Measurements from ENCODE around the gene FAM135A.

The FAM135A gene

DNA sequence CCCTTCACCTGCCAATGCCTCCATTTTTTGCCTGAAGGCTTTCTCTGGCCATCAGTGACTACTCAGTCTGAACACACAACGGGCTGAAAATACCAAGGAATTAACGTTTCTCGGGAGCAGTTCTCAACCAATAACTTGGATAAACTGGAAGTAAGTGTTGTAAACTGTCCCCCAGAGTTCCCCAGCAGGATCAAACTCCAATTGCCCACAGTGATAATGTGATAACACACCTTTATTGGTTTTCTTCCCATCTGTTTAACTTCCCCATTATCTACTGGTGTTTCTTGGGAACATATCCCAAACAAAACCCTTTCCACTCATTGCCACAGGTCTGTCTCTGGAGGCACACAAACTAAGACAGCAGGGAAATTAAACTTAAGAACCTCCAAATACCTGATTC is 21.8 kb upstream of the FAM135A start:
- TF ChIP-seq, protein P1, sequence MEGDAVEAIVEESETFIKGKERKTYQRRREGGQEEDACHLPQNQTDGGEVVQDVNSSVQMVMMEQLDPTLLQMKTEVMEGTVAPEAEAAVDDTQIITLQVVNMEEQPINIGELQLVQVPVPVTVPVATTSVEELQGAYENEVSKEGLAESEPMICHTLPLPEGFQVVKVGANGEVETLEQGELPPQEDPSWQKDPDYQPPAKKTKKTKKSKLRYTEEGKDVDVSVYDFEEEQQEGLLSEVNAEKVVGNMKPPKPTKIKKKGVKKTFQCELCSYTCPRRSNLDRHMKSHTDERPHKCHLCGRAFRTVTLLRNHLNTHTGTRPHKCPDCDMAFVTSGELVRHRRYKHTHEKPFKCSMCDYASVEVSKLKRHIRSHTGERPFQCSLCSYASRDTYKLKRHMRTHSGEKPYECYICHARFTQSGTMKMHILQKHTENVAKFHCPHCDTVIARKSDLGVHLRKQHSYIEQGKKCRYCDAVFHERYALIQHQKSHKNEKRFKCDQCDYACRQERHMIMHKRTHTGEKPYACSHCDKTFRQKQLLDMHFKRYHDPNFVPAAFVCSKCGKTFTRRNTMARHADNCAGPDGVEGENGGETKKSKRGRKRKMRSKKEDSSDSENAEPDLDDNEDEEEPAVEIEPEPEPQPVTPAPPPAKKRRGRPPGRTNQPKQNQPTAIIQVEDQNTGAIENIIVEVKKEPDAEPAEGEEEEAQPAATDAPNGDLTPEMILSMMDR (IDR thresholded peaks at IDR 0.05; ENCODE audit: control extremely low read depth, extremely low read depth, low read depth, missing control alignments): no peak
- ChIA-PET POLR2A (interaction anchor here (0.6 kb wide), 1 partner anchor 21 kb away, joined by 3 read pairs; no protein-coding TSS in a partner anchor), CTCF (interaction anchor here (0.8 to 6.2 kb wide), 3 partner anchors 21 to 26 kb away, joined by 3 to 59 read pairs (median 4); partner anchors contain the start of gene FAM135A)
- no peak for DNase-seq (ENCODE audit: extremely low spot score)

DNA sequence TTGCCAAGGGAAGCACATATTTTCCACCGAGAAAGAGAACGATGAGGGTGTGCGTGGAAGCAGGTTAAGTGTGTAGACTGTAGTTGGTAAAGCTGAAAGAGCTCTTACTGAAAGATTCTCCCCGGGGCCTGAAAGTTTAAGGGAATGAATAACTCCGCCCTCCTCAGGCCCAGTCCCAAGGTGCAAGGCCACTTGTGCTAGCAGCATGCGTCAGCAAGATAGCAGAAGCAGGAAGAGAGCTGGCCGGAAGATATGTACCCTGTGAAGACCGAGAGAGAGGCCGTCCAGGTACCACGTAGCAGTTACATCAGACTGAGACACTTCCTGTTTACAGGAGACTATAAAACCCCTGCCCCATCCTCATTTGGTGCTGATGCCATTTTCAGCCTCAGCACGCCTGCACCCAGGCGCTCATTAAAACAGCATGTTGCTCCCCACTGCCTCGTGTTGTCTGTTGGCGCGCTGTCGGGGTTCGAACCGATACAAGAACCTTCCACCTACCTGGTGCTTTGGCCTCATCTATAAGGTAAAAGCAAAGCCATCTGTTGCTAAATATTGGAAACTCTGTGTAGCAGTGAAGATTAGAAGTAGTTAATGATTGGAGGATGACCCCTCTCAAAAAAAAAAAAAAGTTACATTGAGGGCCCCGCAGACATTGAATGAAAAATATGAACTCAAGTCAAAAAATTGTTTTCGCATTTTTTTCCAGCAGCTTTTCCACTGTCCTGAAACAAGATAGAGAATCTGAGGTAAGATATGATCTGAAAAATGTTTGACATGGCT is 18.6 kb upstream of the FAM135A start:
- TF ChIP-seq, protein P1 (IDR thresholded peaks at IDR 0.05; ENCODE audit: control extremely low read depth, extremely low read depth, low read depth, missing control alignments): no peak
- DNase-seq (ENCODE audit: extremely low spot score): no peak
- CTCF ChIA-PET: interaction anchor here (1.0 to 1.3 kb wide), 2 partner anchors 25 to 27 kb away, joined by 3 read pairs; no protein-coding TSS in a partner anchor
- POLR2A ChIA-PET: no interaction called here

DNA sequence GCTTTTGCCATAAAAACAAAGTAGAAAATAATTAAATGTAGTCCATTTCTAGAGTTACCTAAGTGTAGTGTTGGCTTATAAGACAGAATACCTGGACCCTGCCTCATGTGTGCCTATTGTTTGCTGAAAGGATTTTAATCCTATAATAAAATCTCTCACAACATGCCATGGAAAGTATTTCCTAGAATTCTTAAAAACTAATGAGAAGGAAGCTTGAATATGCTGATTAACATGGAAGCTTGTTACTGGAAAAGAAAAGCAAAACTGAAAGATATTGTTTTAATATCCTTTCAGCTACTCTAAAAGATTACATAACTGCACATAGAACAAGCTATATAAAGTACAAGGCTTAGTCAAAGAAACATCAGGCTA is 18.0 kb upstream of the FAM135A start:
- ChIA-PET CTCF (interaction anchor here (0.8 to 1.0 kb wide), 2 partner anchors 26 to 27 kb away, joined by 3 read pairs; no protein-coding TSS in a partner anchor), POLR2A (no interaction called here)
- DNase-seq (ENCODE audit: extremely low spot score): no peak
- TF ChIP-seq, protein P1 (IDR thresholded peaks at IDR 0.05; ENCODE audit: control extremely low read depth, extremely low read depth, low read depth, missing control alignments): no peak

DNA sequence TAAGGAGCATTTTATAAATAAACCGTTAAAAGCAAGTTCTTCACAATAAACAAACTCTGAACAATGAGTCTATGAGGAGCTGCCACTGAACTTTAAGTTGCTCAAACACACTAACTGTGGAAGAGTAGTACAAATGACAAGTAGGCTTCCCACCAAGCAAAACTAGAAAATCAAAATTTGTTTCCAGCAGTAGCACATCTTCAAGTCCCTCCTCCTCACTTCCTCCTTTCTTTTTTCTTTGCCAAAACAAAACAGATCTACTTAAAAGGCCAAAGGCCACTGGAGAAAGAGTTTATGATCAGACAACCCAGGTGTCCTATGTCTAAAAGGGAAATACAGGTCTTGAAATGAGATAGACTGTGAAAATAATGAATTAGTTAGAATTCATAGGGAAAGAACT is 17.1 kb upstream of the FAM135A start:
- TF ChIP-seq, protein P1 (IDR thresholded peaks at IDR 0.05; ENCODE audit: control extremely low read depth, extremely low read depth, low read depth, missing control alignments): no peak
- DNase-seq (ENCODE audit: extremely low spot score): no peak
- ChIA-PET CTCF (interaction anchor here (0.8 kb wide), 1 partner anchor 27 kb away, joined by 3 read pairs; no protein-coding TSS in a partner anchor), POLR2A (no interaction called here)

DNA sequence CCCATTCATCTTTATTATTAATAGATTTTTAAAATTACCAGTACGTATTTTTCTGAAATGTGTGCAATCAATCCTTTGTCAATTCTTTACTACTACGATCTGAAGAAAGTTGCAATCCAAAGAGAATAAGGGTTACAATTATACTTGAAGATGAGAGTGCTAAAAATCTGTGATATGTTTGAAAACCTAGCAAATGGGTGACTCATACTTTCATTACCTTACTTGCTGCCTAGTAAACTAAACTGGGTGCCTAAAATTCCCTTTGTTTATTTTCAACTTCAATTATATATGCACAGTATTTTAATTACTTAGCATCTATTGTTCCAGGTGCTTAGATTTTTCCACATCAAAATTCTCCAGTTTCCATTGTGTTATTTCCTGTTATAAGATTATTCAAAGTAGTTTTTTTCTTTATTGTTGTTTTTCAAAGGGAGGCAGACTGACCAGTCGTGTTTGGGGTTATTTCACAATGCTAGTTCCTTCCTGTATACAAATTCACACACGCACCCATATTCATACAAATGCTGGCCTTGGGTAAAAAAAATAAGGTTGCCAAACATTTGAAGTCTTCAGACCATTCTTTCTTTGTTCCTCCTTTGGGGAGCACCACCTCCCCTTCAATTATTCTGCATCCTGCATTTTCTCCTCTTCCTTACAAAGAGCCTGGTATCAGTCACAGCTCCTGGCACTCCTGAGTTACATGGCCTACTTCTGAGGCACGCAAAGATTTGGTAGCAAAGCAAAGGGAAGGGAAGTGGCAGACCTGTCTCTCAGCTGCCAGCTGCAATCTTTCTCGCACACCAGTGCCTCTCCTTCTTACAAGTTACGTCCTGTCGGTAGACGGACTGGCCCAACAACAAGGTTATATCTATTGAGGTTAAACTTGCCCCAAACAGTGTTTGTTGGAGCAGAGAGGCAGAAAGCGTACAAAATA is 16.2 kb upstream of the FAM135A start:
- TF ChIP-seq, protein P1 (IDR thresholded peaks at IDR 0.05; ENCODE audit: control extremely low read depth, extremely low read depth, low read depth, missing control alignments): no peak
- POLR2A ChIA-PET: no interaction called here
- no peak for DNase-seq (ENCODE audit: extremely low spot score)
- CTCF ChIA-PET: no interaction called here

Data from GM10248 (cell line).